T follicular helper cell (primary cell): ENCODE data around the gene FAM161A.

Experiments used
- DNase-seq: peaks from one replicate; pipeline ENCODE4 v3.0.0-alpha.2; 2020; ENCODE audit warnings: low read depth

FAM161A gene

DNA sequence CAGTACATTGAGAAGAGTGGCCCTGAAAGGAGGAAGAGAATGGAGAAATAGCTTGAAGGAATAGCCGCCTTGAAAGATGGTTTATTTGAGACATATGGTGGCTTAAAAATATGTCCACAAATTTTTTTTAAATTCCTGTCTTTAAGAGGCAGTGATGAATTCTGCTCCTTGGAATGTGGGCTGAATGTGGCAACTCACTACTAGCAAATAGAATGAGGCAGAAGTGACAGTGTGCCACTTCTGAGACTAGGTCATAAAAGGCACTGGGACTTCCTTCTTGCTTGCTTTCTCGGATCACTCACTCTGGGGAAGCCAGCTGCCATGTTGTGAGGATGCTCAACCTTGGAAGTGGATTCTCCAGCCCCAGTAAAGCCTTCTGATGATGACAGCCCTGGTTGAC, 67.0 kb downstream of the FAM161A start:
- DNase-seq = no peak

GRCh38 chr2:61785583-61785982, 68.3 kb downstream of the FAM161A start:
- no peak for DNase-seq

GRCh38 chr2:61784643-61785042, 69.2 kb downstream of the FAM161A start:
- no peak for DNase-seq

DNA sequence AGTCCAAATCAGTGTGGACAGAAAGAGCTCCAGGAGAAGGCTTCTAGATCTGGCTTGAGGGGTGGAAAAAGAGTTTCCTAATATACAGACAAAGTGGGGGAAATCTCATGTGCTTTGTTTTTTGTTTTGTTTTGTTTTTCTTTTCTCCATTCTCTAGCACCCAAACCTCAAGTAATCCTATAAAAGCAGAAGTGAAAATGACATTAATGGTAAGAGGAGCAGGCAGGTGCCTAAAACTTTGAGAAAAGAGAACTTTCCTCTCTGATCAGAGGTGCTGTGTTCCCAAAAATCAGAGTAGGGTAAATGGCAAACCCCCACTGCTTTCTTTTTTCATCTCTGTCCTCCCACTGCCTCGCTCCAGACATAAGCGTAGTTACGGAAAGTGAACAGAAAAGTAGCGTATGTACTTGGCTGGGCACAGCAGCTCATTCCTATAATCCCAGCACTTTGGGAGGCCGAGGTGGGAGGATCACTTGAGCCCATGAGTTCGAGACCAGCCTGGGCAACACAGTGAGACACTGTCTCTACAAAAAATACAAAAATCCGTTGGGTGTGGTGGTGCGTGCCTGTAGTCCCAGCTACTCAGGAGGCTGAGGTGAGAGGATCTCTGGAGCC, 77.8 kb downstream of the FAM161A start:
- DNase-seq = no peak
